HL-60/S4 treated with retinoic acid at 250 ng/mL for 4 days and 3 days (cell line): ENCODE data around the gene PF4V1.

Source experiments
- in situ Hi-C: fragments of 300-500 bp; cut with MboI; formaldehyde crosslinking; loops from 2 replicates; pipeline ENCODE4 v1.7.0; 2022; ENCODE audit warnings: low sequenced_read_pairs

PF4V1 gene

DNA sequence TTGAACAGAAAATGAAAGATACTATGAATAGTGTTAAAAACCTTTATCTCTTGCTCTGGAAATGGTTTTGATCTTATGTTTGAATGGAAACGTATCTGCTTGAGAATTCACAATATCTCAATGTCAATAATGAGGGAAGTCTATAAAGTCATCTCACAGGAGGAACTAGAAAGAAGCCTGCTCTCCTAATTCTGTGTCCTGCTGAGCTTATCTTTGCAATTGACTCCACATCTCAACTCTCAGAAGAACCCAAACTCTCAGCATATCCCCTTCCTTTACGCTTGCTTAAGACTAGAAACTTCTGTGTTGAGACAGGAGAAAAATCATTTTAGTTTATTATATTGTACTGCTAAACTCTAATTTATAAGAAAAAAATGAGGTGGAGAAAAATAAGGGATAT is 8.3 kb upstream of the PF4V1 start:
- in situ Hi-C loops: no loop called here

DNA sequence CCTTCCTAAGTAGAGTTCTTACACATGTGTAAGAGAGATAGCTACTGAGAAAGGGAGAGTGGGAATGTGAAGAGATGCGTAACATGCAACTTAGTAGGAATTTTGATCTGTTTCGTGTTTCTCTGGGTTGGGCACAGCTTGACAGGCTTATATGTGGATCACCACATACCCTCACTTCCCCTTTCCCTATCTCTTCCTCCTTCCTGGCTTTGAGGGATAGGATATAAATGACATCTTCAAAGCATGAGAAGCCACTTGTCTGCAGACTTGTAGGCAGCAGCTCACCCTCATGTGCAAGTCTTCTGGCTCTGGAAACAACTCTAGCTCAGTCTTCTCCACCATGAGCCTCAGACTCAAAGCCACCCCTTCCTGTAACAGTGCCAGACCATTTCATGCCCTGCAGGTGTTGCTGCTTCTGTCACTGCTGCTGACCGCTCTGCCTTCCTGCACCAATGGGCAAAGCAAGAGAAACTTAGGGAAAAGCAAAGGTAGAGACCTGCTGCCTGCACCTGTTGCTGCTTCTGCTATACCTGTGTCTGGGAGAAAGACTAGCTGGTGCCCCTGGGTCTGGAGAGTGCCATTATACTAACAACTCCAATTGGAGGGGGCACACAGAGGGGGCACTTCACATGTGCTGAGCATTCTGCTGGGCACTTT is 5.4 kb upstream of the PF4V1 start:
- in situ Hi-C loops: no loop called here

DNA sequence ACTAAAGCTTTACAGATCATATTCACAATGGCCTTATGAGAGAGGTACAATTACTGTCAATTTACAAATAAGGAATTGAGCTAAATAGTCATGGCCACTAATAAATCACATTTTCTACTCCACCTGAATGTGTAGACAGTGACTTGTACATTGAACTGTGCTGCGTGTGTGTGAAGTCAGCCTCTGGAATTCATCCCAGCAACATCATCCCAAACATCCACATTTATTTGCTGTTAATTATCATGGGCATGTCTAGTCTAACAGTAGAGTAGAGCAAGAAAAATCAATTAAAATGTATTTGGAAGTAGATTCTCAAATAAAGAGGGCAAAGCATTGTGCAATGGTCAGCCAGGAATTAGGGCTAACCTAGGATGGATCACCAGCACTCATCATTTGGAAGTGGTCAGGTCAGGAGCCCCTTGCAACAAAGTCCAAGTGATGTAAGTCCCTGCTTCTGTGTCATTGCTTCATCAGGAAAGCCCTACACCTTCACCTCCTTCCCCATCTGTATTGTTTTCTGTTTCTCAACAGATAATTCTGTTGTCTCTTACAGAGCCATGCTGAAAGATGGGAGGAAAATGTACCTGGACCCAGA is 4.8 kb upstream of the PF4V1 start:
- in situ Hi-C loops: no loop called here

DNA sequence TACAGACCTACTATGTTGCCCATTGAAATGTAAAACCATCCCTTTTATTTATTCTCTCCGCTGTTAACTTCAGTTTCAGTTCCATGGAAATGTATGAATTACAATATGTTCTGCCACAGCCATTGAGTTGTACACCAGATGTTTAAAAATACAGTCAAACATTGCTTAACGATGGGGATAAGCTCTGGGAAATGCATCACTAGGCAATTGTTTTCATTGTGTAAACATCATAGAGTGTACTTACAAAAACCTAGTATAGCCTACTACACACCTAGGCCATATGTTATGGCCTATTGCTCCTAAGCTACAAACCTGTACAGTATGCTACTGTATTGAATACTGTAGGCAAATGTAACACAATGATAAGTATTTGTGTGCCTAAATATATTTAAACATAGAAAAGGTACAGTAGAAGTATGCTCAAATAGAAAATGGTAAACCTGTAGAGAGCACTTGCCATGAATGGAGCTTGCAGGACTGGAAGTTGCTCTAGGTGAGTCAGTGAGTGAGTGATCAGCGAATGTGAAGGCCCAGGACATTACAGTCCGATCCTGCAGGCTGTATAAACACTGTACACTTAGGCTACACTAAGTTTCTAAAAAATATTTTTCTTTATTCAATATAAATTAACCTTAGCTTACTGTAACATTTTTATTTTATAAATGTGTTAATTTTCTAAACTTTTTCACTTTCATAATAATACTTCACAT is 2.7 kb upstream of the PF4V1 start:
- in situ Hi-C loops: no loop called here

DNA sequence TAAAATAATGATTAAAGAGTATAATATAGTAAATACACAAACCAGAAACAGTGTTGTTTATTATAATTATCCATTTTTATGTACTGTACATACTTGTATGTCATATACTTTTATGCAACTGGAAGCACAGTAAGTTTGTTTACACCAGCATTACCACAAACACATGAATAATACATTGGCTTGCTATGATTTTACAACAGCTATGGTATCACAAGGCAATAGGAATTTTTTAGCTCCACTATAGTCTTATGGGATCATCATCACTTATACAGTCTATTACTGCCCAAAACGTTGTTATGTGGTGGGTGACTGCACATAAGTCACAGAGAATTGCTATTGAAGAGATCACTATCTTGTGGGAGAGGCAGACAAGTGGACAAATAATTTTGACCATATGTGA is 1.8 kb upstream of the PF4V1 start:
- in situ Hi-C loops: no loop called here

DNA sequence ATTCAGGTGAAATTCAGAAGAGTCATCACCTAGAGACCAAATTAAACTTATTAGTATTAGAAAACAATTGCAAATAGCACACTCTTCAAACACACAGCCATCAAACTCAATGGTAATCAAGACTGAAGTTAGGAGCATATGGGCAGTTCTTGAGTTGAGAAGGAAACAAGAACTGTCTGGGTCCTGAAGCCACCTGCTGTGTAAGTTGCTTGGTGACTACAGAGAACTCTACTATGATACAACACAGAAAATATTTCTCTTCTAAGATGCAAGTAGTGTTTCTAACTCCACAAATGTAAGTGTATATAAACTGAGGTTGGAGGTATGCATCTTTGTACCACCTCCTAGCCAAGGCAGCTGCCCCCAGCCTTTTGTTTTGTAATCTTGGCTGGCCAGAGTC is 325 bp upstream of the PF4V1 start:
- in situ Hi-C loops: no loop called here

DNA sequence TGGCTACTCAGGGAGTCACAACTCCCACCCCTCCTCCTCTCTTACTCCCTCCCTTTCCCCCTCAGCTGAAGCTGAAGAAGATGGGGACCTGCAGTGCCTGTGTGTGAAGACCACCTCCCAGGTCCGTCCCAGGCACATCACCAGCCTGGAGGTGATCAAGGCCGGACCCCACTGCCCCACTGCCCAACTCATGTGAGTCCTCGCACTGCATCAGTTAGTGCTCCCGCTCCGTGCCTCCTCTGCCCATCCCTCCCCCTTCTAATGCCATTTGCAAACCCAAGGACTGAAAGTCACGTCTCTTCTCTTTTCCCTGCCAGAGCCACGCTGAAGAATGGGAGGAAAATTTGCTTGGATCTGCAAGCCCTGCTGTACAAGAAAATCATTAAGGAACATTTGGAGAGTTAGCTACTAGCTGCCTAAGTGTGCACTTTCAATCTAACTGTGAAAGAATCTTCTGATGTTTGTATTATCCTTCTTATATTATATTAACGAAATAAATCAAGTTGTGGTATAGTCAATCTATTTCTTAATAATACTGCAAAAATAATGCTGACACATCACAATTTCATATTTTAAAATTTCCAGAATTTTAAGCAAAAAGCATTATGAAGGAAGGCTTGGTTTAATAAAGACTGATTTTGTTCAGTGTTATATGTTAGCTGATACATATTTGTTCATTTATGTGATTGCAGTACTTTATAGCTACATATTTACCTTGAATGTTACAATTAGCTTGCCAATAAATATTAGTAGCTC is 800 bp downstream of the PF4V1 start:
- in situ Hi-C loops: no loop called here

DNA sequence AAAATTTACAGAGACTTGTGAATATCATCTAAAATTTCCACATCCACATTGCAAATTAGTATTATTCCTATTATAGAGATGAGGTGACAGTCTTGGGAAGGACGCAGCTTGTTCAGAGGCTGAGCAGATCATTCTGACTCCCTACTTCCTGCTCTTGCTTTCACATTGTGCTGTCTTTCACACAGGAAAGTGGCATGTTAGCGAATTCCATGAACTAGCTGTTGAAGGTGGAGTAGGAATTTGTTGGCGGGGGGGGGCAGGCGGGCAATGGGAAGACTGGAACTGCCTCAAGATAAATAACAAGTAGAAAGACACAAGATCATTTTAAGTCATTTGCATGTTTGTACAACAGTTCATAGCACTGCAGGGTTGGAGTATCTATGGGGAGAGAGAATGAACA is 2.3 kb downstream of the PF4V1 start:
- in situ Hi-C loops: no loop called here

DNA sequence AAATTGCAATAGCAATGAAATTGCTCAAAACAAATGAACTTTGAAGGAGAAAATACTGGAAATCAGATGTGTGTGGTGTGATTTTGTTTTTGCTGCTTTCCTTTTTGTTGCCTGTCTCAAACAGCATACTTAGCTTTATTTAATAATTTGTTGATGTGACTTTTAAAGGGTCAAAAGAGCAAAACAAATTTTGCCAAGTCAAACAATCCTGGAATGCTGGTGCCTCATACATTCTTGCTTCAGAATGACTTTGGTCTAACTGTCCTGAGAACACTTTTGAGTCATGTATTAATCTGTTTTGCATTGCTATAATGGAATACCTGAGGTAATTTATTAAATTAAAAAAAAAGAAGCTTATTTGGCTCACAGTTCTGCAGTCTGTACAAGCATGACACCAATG is 3.4 kb downstream of the PF4V1 start:
- in situ Hi-C loops: no loop called here

DNA sequence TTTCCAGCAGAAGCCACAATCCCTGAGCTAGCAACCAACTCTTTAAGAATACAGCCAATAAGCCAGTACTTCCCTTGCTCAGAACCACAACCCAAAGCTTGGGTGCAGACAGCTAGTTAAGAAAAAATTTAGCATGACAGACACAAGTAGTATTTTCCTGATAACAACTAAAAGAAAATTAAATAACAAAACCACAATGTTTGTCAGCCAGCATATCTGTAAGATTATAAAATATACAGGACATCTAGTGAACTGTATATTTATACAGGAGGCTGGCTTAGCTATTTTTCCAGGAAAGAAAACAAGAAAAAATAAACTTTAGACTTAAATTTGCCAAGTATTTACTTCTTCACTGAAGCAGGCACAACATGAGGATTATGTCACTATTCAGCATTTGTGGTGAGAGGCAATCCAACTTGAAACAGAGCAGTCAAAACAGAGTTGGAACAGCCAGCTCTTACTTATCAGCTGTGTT is 6.6 kb downstream of the PF4V1 start:
- in situ Hi-C loops: no loop called here

DNA sequence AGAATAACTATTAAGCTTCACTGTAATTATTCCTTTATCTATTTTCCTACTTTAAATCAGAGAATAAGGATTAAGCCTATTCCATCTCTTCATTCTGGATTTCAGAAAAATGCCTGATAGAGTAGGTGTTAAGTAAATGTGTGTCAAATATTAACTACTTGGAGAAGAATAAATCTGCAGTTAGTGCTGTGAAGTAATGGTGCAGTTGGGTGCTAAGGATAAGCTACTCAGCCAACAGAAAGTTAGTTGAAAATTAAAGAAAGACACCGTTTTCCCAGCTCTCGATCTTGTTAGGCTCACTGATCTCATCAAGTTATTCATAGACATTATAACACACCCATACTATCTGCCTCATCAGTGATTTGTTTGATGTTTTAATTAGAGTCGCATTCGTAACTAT is 7.1 kb downstream of the PF4V1 start:
- in situ Hi-C loops: no loop called here

DNA sequence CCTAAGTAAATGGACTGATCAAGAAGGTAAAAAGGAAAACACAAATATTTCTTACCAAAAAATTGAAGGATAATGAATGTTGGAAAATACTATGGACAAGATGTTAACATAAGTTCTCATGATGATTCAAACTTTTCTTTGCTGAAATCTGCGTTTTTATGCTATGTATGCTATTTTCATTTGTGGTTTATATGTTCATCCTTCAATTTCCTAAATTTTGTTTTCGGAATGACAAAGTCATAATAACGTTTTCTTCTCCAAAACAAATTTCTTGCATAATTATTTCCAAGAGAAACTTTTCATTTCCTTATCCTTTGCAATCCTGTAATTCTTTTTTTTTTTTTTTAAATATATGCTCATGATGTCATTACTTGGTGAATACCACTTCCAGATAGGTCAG is 7.8 kb downstream of the PF4V1 start:
- in situ Hi-C loops: no loop called here

DNA sequence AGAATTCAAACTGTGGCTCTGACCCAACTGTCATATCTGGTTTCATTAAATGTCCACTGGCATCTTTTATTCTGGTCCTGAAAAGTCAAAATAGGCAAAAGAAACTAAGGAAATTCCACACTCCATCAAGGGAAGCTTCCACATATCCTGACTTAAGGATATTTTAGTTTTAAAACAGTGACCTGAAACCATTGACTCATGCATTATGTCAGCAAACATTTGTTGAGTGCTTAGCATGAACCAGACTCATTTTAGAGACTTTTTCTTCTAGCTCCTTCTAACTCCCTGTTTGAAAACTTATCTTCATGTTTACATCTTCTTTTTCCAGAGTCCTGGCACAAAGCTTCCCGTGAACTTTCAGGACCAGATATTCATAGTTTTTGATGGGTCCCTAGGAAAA is 9.2 kb downstream of the PF4V1 start:
- in situ Hi-C loops: no loop called here

DNA sequence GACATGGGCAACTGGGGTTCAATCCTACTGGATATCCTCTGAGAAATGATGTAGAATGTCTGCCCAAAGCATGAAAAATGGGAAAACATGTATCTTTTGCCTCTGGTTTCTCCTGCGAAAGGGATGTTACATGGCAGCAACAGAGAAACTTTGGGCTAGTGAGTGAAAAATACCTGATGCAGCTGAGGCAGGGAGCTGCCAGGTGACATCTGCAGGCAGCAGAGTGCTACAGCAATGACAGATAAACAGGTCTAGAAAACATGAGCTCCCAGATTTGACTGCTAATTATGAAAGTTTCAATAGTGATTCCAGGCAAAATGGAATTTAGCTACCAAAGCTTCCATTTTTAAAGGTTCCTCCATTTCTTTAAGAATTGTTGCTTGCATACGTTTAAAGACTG is 11.3 kb downstream of the PF4V1 start:
- in situ Hi-C loops: no loop called here

DNA sequence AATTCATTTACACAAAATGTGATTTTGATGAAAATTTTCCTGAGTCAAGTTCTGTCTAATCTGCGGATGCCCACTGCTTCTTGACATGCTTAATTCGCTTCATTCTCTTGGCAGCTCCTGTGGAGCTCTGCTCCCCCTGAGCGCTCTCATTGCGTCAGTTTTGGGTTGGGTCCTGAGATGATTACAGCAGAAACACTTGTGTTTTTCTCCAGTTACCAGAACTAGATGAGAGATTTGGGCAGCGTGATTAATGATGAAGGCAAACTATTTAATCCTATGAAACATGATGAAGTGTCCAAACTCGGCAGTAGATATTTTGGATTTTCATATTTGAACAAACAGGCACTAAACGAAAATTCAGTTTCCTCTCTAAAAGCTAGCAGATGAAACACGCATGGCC is 11.9 kb downstream of the PF4V1 start:
- in situ Hi-C loops: no loop called here

DNA sequence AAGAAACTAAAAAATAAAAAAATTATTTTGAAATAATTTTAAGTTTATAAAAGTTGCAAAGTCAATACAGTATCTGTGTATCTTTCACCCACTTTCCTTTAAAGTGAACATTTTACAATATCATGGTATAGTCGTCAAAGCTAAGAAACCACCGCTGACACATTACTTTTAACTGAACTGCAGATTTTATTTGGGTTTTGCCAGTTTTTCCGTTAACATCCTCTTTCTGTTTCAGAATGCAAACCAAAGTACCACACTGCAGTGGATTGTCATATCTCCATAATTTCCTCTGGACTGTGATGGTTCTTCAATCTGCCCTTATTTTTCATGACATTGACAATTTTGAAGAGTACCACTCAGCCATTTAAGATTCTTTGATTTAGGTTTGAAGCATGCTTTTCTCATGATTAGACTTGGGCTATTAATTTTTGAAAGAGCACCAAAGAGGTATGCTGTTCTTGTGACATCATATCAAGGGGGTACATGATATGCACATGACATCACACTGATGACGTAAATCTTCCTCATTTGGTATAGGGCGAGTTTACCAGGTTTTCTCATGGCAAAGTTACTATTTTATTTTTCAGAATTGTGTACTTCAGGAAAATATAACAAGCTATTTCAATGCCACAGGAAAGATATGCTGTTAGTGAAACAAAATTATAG is 12.5 kb downstream of the PF4V1 start:
- in situ Hi-C loops: no loop called here

DNA sequence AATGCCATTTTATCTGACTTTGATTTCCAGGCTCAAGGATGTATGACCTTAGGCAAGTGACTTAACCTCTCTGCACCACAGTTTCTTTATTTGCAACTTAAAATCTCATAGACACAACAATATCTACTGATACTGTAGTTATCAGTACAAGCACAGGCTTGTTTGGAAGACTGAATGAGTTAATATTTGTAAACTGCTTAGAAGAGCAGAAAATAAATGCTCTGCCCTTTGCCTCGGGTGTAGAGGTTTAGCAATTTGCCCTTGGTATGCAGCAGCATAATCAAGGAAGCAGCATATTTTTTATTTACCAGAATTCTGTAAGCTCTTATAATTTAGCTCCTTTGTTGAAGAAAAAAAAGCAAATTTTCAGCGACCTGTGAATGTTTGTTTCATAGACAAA is 13.2 kb downstream of the PF4V1 start:
- in situ Hi-C loops: no loop called here

DNA sequence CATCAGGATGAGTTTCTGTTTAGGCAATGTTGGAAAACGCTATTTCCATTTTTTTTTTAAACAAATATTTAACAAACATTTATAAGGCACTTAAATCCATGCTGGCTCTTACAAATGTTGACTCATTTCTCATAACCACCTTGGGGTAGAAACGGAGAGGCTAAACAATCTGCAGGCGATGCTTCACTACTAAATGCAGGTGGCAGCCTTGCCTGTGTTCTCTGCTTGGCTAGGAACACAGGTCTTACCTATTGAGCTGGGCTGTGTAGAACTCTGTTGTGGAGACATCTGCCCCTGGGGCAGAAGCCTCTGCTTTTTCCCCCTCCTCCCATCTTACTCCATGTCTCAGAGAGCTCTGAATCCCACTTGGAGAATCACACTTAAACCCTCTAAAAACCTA is 14.7 kb downstream of the PF4V1 start:
- in situ Hi-C loops: no loop called here

DNA sequence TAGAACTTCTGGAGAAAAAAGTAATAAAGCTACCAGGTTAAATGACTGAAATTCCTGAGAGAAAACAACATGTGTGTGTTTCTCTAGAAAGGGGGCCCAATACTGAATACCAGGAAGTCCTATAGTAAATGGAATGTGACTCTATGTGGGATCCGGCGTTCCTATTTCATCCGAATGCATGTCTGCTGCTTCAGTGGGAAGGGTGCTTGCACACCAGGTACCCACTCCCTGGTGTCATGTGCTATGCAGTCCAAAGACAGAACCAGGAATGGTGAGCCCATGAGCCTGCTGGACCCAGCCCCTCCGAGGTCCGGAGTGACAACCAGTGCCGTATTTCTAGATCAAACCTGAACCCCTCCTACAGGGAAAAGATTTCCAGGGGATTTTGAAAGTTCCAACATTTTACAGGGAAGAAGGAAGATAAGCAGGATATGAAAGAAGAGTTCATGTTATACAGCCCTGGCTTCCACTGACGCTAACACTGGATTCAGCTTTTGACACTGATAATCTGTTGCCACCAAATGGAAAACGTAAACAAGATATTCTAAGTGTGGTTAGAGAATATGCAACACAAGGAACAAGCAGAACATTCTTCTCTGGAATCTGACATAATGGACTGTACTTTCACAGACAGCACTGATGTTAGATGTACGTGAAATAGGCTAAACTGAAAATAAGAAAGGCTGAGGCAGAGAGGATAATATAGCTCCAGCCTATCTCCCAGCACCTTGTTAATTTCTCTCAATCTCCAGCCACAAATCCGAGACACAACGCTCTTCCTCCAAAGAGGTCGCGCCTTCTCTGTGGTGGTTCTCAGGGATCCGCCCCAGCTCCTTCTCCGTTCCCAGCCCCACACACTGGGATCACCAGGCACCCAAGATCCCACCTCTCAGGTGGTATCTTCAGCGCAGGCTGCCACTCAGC is 15.4 kb downstream of the PF4V1 start:
- in situ Hi-C loops: no loop called here
